Measurements from ENCODE around the gene PWP1. TPM values are rescaled to one million over a fixed set of nuclear protein-coding genes. Genes with fewer than 3 reads are reported as not detected.
A peak's percentile ranks its signal among the peaks of the same experiment; 100 is the strongest.

PWP1 gene
- total and polyA plus RNA-seq, 10 of the 15 experiments (the other 5 are each of a cell fraction or from before 2014, with no cell fraction given), result 42.4 to 283 (median 84.6) TPM

GRCh38 chr12:107760809-107761501 lies 75.4 kb downstream of the PWP1 start, which contains the start of gene PRDM4 (continued):
- peak; percentile 85 for TF ChIP-seq POLR2AphosphoS5 (IDR thresholded peaks at IDR 0.05; ENCODE audit: low read length)
- TF ChIP-seq ZSCAN29 (IDR thresholded peaks at IDR 0.05), result no peak
- TF ChIP-seq, protein P1, sequence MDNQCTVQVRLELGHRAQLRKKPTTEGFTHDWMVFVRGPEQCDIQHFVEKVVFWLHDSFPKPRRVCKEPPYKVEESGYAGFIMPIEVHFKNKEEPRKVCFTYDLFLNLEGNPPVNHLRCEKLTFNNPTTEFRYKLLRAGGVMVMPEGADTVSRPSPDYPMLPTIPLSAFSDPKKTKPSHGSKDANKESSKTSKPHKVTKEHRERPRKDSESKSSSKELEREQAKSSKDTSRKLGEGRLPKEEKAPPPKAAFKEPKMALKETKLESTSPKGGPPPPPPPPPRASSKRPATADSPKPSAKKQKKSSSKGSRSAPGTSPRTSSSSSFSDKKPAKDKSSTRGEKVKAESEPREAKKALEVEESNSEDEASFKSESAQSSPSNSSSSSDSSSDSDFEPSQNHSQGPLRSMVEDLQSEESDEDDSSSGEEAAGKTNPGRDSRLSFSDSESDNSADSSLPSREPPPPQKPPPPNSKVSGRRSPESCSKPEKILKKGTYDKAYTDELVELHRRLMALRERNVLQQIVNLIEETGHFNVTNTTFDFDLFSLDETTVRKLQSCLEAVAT (IDR thresholded peaks at IDR 0.05), result peak; percentile 100
- TF ChIP-seq BHLHE40 (IDR thresholded peaks at IDR 0.05; ENCODE audit: borderline replicate concordance in 1 of 2, low read depth in 2 of 2, low read length in 1 of 2), result peak; percentile 54 to 90; a peak in 3 of 4 replicates
- peak; percentile 82 for TF ChIP-seq LARP7 (IDR thresholded peaks at IDR 0.05)
- peak; percentile 89 for TF ChIP-seq POLR2A (IDR thresholded peaks at IDR 0.05; ENCODE audit: low read depth, low read length)
- TF ChIP-seq ZNF207 (IDR thresholded peaks at IDR 0.05; ENCODE audit: borderline replicate concordance), result peak; percentile 96
- peak; percentile 80; the same call in 1 of the 2 replicates for TF ChIP-seq RB1 (IDR thresholded peaks at IDR 0.05; ENCODE audit: borderline replicate concordance)
- peak; percentile 74; the same call in 1 of the 2 replicates for TF ChIP-seq YY1 (IDR thresholded peaks at IDR 0.05; ENCODE audit: low read depth, low read length)
- peak; percentile 29 for TF ChIP-seq MEF2B (IDR thresholded peaks at IDR 0.05; ENCODE audit: partially characterized antibody, poor library complexity, severe bottlenecking)
- peak; percentile 16; the same call in 1 of the 2 replicates for TF ChIP-seq IRF3 (IDR thresholded peaks at IDR 0.05)
- TF ChIP-seq BACH1 (IDR thresholded peaks at IDR 0.05; ENCODE audit: borderline replicate concordance), result peak; percentile 46; the same call in 1 of the 2 replicates
- TF ChIP-seq EP300 (IDR thresholded peaks at IDR 0.05; ENCODE audit: borderline replicate concordance in 1 of 2, control insufficient read depth in 1 of 2, low read depth in 2 of 2, low read length in 2 of 2), result 0 out of 4 replicates have a peak, but pooled peaks of 1 of the 2 experiments have one; percentile 11
- TF ChIP-seq NFYB (IDR thresholded peaks at IDR 0.05; ENCODE audit: insufficient read depth, low read depth, low read length), result peak; percentile 34; the same call in 1 of the 2 replicates

Measured in GM12878 (cell line).